ENCODE results near the gene ABCB9.

DNA sequence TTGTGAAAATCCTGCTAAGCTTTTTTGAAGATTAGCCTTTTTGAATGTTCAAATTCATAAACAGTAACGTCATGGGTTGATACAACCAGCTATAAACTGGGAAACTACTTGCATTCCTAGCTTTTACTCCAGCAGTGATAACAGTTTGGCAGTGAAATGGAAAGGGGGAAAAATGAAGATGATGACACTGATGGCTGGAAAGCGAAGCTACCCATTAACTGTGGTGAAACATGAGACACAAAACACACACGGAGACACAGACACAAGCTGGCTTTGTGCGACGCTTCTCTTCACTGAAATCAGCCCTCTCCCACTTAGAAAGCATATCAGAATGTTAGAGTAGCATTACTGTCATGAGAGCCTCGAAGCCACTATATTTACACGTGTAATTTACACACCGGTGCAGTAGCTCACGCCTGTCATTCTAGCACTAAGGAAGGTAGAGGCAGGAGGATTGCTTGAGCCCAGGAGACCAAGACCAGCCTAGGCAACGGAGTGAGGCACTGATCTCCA, 86.1 kb downstream of the ABCB9 start:
- TF ChIP-seq, protein P1, sequence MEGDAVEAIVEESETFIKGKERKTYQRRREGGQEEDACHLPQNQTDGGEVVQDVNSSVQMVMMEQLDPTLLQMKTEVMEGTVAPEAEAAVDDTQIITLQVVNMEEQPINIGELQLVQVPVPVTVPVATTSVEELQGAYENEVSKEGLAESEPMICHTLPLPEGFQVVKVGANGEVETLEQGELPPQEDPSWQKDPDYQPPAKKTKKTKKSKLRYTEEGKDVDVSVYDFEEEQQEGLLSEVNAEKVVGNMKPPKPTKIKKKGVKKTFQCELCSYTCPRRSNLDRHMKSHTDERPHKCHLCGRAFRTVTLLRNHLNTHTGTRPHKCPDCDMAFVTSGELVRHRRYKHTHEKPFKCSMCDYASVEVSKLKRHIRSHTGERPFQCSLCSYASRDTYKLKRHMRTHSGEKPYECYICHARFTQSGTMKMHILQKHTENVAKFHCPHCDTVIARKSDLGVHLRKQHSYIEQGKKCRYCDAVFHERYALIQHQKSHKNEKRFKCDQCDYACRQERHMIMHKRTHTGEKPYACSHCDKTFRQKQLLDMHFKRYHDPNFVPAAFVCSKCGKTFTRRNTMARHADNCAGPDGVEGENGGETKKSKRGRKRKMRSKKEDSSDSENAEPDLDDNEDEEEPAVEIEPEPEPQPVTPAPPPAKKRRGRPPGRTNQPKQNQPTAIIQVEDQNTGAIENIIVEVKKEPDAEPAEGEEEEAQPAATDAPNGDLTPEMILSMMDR (IDR thresholded peaks at IDR 0.05; ENCODE audit: low read depth, low read length, poor library complexity, severe bottlenecking): no peak
- TF ChIP-seq EZH2phosphoT487 (IDR thresholded peaks at IDR 0.05; ENCODE audit: borderline replicate concordance, low read length): no peak

Measured in DOHH2 (cell line).